Measurements from ENCODE around the gene DIP2C. TPM values are rescaled to one million over a fixed set of nuclear protein-coding genes. Genes with fewer than 3 reads are reported as not detected.
"Not testable (repeated sequence)": the region's sequence is repeated elsewhere in the genome, so short reads cannot be mapped to it uniquely, and the experiment has no call there.

Gene DIP2C
- total RNA-seq, 1 donor from 2014 or later = 5.1 TPM

DNA sequence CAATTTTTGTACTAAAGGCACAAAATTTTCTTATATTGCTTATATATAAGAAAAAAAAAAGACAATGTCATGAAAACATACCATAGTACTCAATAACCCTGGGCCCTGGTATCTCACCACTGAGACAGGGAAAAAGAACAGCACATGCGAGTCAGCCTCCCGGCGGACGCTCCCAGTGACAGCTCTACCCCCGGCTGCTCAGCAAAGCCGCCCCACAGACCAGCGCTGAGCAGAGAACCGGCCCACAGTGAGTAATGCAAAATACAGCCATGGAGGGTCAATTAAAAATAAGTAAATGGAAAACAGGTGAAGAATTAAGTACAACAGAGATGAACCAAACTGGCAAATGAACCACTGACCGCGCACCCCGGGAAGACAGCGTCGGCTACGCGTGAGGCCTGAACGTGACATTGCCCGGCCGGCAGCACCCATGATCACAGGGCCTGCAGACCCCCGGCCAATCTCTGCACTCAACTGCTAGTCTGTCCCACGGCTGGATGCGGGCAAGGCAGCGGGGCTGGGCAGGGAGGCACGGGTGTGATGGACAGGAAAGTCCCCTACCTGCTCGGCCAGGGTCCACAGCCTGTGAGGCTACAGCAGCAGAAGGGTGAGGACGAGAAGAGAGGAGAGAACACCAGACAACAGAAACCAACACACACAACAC is 378.4 kb downstream of the DIP2C start:
- DNase-seq (ENCODE audit: low read depth, low spot score) = no peak

DNA sequence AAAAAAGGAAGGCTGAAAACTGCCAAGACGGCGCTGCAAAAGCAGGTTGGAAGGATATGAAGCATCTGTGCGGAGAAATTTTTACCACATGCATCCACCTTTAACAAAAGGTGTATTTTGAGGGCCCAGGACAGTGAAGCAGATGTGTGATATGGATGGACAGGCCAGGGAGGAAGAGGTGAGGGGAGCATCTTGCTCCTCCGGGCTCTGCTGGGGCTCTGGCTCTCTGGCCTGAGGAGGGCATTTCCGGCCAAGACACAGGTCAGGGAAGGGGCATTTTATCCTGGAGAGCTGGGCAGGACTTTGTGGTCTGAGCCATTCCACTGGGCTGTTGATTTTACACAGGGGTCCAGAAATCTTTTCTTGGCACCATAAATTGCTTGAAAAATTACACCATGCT is 379.1 kb downstream of the DIP2C start:
- no peak for DNase-seq (ENCODE audit: low read depth, low spot score)

DNA sequence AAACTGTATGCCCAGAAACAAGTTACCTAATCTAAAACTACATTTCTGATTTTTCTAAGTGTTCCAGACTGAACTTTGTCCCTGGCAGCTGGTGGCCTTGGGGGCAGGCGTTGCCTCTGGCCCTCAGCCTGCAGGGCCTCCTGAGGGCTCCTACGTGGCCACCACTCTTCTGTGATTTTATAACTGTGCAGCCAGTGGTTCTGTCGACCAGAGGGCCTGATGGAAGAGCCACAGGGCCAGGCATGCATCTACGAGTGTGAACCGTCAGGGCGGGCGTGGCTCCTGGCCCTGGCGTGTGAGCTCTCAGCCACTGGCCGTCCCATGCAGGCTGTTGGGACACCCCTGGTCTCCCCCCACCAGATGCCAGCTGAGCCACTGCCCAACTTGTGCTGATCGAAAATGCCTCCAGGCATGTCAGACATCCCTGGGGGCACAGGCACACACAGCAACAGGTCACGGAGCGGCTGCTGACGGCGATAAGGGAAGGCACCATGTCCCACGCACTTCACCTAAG is 380.8 kb downstream of the DIP2C start:
- no peak for DNase-seq (ENCODE audit: low read depth, low spot score)

DNA sequence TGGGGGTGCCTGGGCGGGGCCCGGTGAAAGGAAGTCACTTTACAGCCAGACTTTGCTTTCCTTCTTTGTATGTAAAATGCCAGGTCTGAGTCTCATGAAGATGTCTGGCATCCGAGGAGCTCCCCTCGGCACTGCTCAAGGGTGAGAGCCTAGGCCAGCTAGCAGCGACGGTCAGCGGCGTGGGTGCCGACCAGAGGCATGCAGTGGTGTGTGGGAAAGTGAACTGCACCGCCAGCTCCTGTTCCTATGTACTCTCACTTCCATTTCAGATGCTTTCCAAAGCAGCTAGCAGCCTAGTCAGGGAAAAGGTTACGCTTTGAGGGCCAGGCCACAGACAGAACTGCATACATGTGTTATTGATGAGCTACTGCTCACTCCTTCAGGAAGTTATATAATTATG is 381.4 kb downstream of the DIP2C start:
- DNase-seq (ENCODE audit: low read depth, low spot score) = no peak

DNA sequence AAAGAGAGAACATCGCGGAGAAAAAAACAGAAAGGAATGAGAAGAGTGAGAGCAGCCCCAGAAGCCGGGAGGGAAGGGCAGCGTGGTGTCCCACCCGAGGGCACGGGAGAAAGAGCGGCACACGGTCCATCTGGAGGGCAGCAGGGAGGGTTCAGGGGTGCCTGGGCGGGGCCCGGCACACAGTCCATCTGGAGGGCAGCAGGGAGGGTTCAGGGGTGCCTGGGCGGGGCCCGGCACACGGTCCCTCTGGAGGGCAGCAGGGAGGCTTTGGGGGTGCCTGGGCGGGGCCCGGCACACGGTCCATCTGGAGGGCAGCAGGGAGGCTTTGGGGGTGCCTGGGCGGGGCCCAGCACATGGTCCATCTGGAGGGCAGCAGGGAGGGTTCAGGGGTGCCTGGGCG is 381.8 kb downstream of the DIP2C start:
- no peak for DNase-seq (ENCODE audit: low read depth, low spot score)

DNA sequence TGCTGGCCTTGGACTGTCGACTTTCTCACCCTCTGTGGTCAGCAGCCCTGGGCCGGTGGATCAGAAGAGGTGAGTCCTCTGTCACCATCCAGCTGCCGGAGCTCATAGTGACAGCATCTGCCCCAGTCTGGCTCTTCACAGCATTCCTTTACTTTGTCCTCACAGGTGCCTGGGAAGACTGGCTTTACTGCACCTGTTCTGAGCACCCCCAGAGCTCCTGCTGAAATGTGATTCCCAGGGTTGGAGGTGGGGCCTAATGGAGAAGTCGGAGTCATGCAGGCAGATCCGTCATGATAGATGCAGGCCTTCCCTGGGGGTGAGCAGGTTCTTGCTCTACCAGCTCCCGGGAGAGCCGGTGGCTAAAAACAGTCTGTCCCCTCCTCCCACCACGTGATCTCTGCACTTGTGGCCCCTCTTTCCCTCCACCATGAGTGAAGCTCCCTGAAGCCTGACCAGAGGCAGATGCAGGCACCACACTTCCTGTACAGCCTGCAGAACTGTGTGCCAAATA is 382.7 kb downstream of the DIP2C start:
- no peak for DNase-seq (ENCODE audit: low read depth, low spot score)

DNA sequence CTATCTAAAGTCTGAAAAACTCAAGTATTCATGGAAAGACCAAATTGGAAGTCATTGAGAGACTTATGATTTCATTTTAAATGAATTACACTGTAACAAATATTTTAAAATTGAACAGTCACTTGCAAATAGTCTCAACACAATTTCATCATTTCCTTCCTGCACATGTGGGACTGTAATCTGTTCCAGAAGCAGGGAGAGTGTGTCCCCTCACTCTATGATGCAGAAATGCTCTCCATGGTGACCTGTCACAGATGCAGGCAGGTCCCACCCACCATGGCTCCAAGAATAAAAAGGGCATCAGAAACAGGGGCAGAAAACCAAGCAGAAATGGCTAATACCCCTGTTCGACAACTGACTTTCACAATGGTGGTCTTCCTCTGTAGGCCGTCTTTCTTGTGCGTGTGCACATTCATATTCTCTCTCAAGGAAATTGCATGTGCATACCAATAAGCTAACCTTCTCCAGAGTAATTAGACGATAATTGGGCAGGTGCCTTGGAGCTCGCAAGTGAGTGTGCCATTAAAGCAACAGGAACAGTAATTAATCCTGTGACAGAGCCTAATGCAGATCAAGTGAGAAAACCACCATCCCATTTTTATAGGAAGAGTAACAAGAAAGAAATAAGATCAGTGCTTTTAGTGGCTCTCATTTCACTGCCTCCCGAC is 383.3 kb downstream of the DIP2C start:
- no peak for DNase-seq (ENCODE audit: low read depth, low spot score)

DNA sequence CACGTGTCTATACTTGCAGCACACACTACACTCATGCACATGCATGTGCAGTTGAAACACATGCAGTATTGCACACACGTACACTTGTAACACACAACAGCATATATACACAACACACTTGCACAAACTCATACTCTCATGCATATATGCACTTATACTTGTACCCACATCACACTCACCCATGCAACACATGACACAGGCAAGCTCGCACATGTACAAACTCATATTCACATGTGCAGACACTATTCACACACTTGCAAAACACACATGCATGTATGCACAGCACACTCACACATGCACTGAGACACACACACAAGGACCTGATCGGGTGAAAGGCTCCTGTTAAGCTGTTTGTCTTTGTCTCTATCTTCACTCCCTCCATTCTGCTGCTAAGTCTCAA is 384.4 kb downstream of the DIP2C start:
- no peak for DNase-seq (ENCODE audit: low read depth, low spot score)

DNA sequence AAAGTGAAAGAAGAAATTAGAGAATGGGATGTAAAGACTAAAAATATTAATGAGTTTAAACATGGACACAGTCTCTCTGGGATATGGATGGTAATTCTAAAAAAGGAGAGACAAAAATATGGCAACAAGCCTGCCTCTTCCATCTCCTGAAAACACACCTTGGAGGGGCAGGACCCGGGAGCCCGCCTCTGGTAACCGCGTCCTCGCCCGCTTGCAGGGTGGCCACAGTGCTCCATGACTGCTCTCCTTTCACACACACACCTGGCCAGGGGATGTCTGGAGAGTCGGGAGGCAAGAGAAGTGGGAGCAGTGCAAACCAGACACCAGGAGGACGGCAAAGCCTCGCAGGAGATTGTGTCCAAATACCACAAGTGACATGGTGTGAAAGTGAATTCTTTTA is 387.9 kb downstream of the DIP2C start:
- DNase-seq (ENCODE audit: low read depth, low spot score) = no peak

DNA sequence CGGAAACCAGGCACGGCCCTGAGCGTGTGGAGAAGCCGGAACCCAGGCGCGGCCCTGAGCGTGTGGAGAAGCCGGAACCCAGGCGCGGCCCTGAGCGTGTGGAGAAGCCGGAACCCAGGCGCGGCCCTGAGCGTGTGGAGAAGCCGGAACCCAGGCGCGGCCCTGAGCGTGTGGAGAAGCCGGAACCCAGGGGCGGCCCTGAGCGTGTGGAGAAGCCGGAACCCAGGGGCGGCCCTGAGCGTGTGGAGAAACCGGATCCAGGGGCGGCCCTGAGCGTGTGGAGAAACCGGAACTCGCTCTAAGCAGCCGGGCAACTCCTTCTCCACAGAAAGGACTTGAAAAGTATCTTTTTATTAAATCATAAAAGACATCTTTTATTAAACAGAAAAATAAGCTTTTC is 388.9 kb downstream of the DIP2C start:
- DNase-seq (ENCODE audit: low read depth, low spot score) = not testable (repeated sequence)

DNA sequence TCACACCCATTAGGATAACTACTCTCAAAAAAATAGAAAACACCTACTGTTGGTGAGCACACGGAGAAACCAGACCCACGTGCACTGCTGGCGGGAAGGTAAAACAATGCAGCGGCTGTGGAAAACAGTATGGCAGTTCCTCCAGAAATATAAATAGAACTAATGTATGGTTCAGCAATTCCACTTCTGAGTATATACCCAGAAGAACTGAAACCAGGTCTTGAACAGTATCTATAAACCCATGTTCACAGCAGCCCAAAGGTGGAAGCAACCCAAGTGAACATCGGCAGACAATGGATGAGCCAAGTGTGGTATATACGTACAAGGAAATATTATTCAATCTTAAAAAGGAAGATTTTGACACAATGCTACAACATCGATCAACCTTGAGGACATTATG is 389.5 kb downstream of the DIP2C start:
- no peak for DNase-seq (ENCODE audit: low read depth, low spot score)

DNA sequence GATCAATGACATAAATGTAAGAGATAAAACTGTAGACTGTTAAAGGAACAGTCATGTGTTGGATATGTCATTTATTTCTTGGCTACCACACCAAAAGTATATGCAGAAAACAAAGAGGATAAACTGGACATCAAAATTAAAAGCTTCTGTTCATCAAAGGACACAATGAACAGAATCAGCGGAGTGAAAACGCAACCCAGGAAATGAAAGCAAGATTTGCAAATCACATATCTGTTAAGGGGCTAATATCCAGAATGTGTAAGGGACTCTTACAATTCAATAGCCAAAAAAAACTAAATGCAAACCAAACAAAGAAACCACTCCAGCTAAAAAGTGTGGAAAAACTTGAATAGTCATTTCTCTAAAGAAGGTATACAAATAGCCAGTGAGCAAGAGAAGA is 390.0 kb downstream of the DIP2C start:
- DNase-seq (ENCODE audit: low read depth, low spot score) = no peak

DNA sequence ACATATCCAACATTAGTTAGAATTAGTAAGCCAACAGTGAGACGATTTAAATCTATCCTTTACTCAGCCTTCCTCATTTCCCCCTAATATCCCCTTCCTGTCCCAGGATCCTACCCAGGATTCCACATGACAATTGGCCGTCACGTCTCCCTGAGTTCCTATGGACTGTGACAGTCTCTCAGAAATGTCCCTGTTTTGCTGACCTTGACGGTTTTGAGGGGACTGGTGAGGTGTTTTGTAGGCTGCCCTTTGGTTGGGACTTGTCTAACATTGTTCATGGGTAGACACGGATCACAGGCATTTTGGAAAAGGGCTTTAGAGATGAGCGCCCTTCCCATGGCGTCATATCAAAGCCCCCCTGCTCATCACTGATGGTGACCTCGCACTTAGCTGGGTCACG is 391.4 kb downstream of the DIP2C start:
- DNase-seq (ENCODE audit: low read depth, low spot score) = no peak

DNA sequence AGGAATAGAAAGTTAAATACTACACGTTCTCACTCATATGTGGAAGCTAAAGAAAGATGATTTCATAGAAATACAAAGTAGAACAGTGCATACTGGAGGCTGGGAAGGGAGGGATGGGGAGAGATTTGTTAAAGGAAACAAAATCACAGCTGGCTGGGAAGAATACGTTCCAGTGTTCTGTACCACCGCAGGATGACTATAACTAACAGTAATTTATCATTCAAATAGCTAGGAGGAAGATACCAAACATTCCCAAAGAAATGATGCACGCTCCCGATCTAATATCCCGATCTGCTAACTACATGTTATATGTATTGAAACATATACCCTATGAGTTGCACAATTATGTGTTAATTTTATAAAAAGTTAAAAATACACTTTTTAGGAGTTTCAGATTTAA is 391.9 kb downstream of the DIP2C start:
- no peak for DNase-seq (ENCODE audit: low read depth, low spot score)

DNA sequence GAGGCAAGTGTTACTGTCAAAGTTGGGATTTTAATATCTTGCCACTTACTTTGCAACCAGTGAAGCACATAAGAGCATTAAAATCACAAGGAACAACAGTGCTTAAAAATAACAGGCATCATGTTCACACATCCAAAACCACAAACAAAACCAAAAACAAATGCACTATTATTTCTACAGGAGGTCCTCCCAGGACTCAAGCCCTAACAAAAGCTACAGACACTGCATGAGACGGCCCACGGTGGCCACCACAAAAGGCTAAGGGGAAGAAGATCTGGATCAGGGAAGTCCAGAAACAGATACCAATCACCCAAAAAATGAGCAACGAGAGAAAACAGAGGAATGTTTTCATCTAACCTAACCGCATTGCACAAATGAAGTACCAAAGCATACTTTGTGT is 395.8 kb downstream of the DIP2C start:
- DNase-seq (ENCODE audit: low read depth, low spot score) = no peak

DNA sequence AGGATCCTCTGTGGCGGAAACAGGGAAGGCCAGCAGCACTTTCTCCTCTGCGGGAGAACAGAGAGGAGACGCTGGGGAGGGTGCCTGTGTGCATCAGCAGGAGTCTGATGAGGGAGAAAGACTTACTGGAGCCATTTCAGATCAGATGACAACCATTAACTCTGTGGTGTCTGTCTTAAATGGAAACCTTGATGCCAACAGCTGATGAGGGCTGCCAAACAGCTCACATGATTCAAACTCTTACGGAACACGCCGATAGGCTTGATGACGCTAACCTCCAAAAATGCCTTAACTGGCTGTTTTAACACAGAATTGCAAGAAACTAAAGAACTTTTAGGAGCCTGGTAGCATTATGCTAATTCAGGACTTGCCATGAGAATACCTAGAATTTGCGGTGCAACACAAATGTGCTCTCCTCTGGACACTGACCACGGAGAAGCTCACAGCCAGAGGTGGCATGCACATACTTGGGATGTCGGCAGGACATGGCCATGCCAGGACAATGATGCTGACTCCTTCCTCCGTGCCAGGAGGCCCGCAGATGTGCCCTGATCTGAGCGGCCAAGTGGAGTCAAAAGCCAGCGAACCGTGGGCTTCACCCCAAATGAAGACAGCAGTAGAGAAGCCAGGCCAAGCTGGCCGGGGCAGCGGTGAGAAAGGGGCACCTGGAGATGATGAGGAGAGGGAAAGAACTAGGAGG is 399.3 kb downstream of the DIP2C start:
- no peak for DNase-seq (ENCODE audit: low read depth, low spot score)

DNA sequence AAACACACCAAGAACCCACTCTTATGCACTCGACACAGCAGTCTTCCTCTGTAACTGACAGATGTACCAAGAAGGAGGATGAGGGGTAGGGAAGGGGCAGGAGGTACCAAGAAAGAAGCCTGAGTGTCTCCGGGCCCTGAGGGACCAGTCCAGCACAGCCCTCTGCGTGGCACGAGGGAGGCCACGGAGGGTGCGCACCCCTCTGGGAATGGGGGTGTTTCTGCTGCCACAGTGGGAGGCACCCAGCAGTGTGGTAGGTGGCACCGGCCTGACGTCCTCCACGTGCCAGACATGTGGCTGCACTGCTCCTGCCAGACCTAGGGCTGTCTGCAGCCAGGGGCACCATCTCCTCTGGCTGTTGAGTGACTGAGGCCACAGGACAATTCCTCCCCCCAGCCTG is 399.9 kb downstream of the DIP2C start:
- no peak for DNase-seq (ENCODE audit: low read depth, low spot score)

DNA sequence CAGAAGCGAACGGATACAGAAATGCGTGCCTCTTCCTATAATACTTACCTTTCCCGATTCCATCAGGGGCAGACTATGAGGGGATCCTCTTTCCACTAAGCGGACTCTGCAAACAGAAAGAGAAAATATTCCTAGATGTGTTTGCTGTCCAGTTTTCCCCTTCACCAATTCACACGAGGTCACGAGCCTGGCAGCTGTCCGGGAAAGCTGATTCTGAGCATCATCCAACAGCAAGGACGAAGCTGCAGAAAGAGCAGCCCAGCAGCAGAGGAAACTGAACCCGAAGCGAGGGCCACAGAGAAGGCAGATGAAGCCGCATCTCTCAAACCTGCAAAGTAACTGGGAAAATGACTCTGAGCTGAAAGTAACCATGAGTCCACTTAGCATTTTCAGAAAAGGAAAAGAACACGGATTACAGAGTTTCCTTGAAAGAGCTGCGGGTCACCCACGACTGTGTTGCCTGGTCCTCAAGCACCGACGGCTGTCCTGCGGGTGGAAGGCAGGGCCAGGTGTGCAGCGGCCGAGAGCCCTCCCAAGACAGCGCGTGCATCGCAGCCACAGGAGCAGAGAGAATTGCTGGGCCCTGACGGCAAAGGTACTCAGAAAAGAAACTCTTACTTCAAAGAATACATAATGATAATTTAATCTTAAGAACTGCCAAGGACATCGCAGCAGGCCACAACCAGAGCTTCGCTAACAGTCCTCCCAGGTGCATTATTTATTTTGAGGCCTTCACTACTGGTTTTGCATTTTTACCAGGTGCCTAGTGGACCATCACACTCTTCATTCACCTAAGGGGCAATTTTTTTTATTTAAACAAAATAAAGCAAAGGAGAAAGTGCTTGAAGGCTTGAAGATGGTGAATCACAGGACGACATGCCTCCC is 400.9 kb downstream of the DIP2C start:
- no peak for DNase-seq (ENCODE audit: low read depth, low spot score)

DNA sequence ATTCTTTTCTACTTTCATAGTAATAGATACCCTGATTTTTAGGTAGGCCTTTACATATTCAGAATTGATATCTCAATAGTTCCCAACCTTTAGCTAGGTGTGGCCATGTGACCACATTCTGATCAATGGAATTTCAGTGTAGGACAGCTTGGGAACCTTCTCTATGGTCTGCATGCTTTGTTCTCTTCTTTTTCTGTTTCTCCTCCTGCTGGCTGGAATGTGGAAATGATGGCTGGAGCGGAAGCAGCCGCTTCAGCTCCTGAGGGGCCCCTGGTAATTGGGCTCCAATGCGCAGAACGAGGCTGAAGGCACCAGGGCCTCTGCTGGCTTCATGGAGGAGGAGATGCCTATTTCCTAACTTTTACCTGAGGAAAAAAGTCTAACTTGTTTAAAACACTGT is 401.7 kb downstream of the DIP2C start:
- no peak for DNase-seq (ENCODE audit: low read depth, low spot score)

DNA sequence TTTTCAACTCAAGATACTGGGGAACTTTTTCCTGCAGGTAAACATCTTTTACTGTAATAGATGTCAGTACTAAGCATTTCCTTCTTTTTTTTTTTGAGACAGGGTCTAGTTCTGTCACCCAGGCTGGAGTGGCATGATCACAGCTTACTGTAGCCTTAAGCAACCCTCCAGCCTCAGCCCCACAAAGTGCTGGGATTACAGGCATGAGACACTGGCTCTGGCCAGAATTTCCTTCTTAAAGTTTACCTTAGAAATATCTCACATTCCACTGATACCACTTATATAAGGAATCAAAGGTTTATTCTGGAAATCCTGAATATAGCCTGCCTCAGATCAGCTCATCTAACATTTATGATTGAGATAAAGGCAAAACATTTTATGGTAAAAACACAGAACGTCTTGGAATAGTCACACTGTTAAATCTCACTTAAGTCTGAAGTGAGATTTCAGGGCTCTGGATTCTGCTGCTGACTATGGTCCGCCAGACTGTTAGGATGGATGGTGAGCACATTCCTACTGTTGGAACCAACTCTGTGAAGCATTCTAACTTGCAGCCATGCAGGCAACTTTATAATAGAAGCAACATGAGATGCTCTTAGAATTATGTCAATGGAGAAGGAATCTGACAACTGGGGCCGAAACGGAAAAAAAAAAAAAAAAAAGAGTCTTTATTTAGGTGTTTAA is 402.3 kb downstream of the DIP2C start:
- no peak for DNase-seq (ENCODE audit: low read depth, low spot score)

DNA sequence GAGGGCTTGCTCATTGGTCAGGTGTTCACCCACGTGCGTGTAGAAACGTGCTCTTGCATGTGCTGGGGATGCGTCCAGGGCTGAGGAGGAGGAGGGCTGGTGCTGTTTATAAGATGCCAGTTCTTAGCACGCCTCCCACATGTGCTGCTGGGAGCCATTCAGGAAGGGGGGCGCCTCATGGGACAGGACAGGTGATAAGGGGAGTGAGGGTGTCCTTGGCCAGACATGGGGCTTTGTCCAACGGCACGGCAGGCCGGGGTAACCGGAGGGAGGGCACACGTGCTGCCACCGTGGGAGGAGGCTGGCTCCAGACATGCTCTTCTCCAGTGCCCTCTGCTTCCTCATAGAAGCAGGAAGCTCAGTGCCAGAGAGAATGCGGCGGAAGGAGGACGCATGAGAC is 404.3 kb downstream of the DIP2C start:
- no peak for DNase-seq (ENCODE audit: low read depth, low spot score)

Data from pulmonary artery endothelial cell (primary cell).